T follicular helper cell (primary cell): ENCODE measurements around the gene PEX11G.
A peak's percentile ranks its signal among the peaks of the same experiment; 100 is the strongest.

ENCODE experiments used
- DNase-seq: peaks from one replicate; pipeline ENCODE4 v3.0.0-alpha.2; 2020; ENCODE audit warnings: low read depth
- total RNA-seq, 2 experiments: gene quantifications; one replicate each; lab custom pipeline; 2026; lab: John Stamatoyannopoulos, UW

PEX11G gene
- total RNA-seq, result 0.65 to 0.90 reads per million in 2 experiments

DNA sequence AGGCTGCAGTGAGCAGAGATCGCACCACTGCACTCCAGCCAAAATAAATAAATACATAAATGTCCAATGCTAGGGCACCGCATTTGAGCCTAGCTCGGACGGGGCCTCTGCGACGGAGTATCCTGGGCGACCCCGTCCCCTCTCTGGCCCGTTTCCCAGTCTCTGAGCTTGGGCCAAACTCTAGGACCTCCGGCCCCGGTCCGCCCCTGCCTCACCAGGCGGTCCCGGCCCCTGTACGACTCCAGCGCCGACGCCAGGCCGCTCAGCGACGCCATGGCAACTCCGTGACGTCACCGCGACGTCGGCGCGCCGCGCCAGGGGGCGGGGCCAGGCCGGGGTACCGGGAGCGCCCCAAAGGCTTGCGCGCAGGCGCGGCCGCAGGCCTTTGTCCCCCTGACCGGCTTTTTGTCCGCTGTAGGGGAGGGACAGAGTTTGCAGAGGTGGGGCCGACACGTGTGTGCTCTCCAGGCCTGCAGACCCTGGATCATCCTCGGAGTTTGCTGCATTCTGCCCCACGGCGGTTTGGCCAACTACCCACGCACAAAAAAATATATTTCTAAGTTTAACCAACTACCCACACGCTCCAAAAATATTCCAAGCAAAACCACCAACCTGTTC is at the start of gene PEX11G:
PEX11G (minus strand) TSS at position 300 of the 618 bp plus-strand sequence; CDS start at position 275, 25 bp downstream.
- DNase-seq, result peak; percentile 88

DNA sequence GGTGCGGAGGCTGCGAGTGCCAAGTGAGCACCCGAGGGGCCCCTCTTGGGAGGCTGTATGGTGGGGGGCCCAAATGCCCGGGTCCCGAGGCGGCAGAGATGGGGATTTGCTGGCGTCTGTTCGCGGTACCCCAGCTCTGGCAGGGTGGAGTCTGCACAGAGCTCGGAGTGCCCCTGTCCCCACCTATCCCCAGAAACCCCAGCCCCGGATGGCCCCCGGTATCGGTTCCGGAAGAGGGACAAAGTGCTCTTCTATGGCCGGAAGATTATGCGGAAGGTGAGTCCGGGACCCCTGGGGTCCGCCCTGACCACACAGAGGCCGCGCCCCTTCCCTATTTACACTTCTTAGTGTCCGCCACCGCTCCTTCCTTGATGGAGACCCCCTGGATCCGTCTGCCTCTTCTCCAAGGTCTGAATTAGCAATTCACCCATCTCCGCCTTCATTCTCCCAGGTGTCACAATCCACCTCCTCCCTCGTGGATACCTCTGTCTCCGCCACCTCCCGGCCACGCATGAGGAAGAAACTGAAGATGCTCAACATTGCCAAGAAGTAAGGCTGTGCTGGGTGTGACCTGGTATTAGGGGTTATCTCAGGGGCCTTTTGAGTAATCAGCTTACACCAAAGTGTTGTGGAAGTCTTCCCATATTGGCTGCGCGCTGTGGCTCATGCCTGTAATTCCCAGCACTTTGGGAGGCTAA is 47.3 kb upstream of the PEX11G start:
- no peak for DNase-seq

DNA sequence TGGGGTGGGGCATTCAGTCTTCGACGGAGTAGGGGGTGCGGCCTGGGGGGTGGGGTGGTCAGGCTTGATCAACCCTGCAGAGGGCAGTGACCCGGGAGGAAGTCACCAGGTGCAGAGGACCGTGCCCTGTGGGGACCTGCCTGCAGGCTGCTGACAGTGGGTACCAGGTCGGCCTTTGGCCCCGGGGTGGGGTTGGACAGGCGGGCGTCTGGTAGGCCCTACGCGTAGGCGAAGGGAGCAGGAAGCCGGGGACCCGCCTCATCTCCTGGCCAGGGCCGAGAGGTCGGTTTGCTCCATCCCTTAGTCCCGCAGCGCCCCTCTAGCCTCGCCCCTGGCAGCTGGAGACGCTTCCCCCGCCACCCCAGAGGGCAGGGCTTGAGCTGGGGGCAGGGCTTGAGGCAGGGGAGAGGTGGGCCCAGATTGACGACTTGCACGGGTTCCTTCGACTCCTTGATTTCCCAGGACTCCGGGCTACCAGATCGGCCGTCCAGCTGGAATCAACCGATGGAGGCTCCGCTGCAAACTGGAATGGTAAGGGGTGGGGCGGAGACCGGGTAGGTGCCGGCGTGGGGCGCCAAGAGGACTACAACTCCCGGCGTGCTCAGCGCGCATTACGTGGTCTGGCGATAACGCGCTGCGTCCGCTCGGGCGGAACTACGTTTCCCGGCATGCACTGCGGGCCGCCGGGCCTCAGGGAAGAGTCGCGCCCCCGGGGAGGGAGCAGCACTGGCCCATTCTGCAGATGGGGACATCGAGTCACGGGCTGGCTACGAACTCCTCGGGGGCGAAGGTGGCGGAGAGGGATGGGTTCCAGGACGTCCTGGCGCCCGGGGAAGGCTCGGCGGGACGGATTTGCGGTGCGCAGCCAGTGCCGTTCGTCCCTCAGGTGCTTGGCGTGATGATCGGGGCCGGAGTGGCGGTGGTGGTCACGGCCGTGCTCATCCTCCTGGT is 46.5 kb upstream of the PEX11G start, which contains the start of gene PNPLA6:
PNPLA6 (plus strand) TSS at position 671 of the 951 bp plus-strand sequence; CDS start at position 743, 72 bp downstream.
- DNase-seq, result peak; percentile 87

- no peak for DNase-seq
Observed at GRCh38 chr19:7534531-7535046, 45.8 kb upstream of the PEX11G start.

- peak; percentile 81 for DNase-seq
Observed at GRCh38 chr19:7533925-7534480, 45.2 kb upstream of the PEX11G start.

GRCh38 chr19:7533281-7533885 is 44.5 kb upstream of the PEX11G start:
- no peak for DNase-seq

DNA sequence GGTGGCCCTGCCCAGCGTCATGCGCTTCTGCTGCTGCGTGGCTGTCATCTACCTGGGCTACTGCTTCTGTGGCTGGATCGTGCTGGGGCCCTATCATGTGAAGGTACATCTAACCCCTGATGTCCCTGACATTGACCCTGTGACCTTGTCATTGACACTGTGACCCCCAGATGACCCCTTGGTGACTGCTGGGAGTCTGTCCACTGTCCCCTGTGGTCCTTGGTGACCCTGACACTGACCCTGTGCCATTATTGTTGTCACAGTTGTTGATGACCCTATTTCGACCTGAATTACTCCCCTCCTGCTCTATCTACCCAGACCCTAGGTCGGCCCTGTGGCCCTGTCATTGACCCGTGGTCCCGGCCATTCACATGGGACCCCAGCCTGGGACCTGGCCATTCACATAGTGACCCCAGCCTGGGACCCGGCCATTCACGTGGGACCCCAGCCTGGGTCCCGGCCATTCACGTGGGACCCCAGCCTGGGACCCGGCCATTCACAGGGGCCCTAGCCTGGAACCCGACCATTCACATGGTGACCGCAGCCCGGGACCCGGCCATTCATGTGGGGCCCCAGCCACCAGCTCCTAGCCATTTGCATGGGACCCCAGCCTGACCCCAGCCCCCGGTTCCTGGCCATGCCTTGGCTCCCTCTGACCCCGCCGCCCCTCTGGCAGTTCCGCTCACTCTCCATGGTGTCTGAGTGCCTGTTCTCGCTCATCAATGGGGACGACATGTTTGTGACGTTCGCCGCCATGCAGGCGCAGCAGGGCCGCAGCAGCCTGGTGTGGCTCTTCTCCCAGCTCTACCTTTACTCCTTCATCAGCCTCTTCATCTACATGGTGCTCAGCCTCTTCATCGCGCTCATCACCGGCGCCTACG is 41.0 kb upstream of the PEX11G start:
- no peak for DNase-seq

DNA sequence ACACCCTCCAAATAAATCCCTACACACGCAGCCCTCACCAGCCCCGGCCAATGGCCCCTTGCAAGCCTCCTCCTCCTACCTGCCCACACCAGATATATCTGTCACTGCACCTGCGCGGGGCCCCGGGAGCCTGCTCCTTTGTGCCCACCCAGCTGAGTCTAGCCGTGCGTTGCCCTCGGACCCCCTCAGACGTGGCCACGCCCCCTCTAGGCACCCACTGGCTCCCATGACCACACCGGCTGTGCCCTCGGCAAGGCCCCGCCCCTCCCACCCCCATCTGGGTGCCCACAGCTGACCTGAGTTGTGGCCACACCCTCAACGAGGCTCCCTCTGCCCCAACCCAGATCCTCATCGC is 40.4 kb upstream of the PEX11G start:
- no peak for DNase-seq

DNA sequence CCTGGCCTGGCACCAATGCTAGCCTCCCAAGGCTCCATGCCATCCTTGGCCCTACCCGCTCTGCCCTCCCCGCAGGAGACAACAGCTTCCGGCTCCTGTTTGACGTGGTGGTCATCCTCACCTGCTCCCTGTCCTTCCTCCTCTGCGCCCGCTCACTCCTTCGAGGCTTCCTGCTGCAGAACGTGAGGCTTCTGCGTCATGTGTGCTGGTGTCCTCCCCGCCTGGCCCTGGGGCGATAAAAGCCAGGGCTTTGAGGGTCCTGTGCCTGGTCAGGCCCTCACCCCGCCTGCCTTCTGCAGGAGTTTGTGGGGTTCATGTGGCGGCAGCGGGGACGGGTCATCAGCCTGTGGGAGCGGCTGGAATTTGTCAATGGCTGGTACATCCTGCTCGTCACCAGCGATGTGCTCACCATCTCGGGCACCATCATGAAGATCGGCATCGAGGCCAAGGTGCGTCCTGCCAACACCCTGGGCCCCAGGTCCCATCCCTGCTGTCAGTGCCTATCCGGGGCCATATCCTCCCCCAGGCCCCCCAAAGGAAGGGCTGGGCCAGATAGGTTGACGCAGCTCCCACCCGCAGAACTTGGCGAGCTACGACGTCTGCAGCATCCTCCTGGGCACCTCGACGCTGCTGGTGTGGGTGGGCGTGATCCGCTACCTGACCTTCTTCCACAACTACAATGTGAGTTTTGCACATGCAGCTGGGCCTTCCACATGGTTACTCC is 39.8 kb upstream of the PEX11G start:
- no peak for DNase-seq

GRCh38 chr19:7528192-7528519 is 39.3 kb upstream of the PEX11G start:
- DNase-seq, result no peak

DNA sequence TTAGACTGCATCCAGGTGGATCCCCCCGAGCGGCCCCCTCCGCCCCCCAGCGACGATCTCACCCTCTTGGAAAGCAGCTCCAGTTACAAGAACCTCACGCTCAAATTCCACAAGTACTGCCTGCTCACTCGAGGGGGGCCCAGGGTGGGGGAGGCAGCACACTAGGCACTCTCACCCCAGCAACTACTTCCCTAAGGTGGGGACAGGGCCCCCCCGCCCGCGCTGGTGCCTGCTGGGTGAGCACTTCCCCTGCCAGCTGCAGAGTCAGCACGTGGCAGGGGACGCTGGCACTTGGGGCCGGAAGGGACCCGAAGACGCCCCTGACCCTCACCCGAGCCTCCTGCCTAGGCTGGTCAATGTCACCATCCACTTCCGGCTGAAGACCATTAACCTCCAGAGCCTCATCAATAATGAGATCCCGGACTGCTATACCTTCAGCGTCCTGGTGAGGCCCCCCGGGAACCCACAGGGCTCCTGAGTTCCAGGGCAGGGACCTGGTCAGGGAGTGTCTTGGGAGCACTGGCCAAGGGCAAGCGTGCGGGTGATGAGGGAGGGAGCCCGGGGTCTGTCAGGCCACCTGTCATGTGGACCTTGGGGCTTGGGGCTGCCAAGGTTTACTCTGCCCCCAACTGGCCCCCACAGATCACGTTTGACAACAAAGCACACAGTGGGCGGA is 38.8 kb upstream of the PEX11G start:
- DNase-seq, result no peak

DNA sequence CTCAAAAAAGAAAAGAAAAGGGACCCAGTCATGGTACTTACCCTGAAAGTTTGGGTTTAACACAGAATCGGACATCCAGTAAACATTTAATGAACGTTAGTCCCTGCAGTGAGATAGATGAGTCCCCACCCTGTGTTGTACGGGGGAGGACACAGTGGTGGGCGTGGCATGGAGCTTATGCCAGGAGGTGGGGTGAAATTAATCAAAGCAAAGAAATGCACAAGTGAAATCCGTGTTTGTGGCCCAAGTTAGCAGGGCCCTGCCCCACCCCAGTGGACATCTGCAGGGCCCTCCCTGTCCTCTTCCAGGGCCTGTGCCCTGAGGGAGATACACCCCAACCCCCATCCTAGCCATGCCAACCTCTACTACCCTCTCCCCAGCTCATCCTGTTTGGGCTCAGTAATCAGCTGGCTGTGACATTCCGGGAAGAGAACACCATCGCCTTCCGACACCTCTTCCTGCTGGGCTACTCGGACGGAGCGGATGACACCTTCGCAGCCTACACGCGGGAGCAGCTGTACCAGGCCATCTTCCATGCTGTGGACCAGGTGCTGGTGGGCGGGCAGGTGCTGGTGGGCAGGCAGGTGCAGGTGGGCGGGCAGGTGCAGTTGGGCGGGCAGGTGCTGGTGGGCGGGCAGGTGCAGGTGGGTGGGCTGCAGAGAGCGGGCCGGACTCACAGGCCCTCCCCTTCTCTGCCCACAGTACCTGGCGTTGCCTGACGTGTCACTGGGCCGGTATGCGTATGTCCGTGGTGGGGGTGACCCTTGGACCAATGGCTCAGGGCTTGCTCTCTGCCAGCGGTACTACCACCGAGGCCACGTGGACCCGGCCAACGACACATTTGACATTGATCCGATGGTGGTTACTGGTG is 37.5 kb upstream of the PEX11G start:
- DNase-seq, result no peak

GRCh38 chr19:7524992-7525739 is 36.3 kb upstream of the PEX11G start:
- DNase-seq, result no peak

DNA sequence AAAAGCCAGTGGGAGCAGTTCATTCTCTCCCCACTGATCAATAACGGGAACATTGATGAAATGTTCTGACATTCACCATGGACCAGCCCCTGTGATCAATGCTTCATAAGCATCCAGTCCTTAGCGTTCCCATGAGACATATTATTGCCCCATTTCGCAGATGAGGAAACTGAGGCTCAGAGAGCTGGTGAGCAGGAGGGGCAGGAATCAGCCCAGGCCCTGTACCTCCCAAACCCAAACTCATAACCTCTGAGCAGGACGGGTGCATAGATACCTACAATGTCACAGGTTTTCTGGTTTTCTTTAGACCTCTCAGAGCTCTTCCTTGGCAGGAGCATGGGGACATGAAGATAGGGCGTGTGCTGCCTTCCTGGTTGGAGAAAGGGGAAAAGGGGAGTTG is 35.7 kb upstream of the PEX11G start:
- no peak for DNase-seq

DNA sequence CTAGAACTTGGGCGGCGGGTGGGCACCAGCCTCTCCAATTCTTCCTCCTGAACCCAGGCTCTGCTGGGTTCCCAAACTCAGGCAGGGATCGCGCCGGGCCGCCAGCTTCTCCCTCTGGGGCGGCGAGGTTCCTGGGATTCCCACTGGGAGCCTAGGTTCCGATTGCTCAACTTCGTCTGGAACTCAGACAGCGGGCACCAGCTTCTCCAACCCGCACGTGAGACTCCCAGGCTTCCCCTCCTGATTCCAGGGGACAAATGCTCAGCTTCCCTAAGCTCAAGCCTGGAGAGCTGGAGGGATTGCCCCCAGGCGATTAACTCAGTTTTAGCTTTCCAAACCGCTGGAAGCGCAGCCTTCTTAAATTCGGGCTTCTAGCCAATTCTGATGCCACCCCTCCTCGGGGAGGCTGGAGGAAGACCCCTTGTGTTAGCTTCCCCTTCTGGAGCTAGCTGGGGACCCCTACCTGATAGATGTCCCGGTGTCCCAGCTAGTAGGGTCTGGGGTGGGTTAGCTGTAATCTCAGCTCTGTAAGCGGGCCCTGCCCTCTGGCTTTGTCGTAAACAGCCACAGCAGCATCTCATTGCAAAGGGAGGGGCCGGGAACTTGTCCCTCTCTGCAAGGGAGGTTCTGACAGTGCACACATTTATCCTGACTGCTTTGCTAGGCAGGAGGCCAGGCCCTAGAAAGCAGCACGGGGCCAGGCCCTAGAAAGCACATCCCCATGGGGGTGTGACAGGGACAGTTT is 34.3 kb upstream of the PEX11G start:
- no peak for DNase-seq

GRCh38 chr19:7522072-7522922 is 33.5 kb upstream of the PEX11G start, which contains the start of gene MCOLN1:
Gene MCOLN1, plus strand, starts transcription at chr19:7522624. Its CDS starts 127 bp downstream, at chr19:7522751.
- DNase-seq, result peak; percentile 99
